HepG2 (cell line): ENCODE results near the gene RPS6KA2. TPM values are rescaled to one million over a fixed set of nuclear protein-coding genes. Genes with fewer than 3 reads are reported as not detected.

Experiments used
- ATAC-seq: fragments of 200-7000 bp; cut with Tn5 transposase; 3 replicates; pipeline ENCODE4 v1.9.1; 2020; ENCODE audit warnings: mild to moderate bottlenecking, moderate library complexity
- BruUV-seq: library from RNA; stranded (reverse); fragments of 400-500 nt; replicated peaks from 2 replicates; lab custom pipeline; 2021; lab: Mats Ljungman, UMichigan
- CTCF ChIA-PET: fragments of 300-600 bp; formaldehyde crosslinking; extraction: SDS; loops from one replicate; lab custom pipeline; 2021; ENCODE audit warnings: low total read pairs, inconsistent platforms, low intra/inter-chr PET ratio; lab: Yijun Ruan, JAX
- POLR2A ChIA-PET: fragments of 350-600 bp; sonication (Branson Sonifier 250); formaldehyde crosslinking; loops from one replicate; lab custom pipeline; 2020; ENCODE audit warnings: antibody characterized with exemption, inconsistent platforms; lab: Yijun Ruan, JAX
- DNase-seq: peaks from one replicate; pipeline ENCODE4 v3.0.0-alpha.2; 2015; ENCODE audit warnings: low spot score
- FAIRE-seq: peaks from 3 replicates; lab custom pipeline; 2011; peaks lifted over from hg19 to GRCh38; lab: Jason Lieb, UNC
- H2AFZ ChIP-seq: one replicate; pipeline ENCODE4 v1.6.1; 2011; ENCODE audit warnings: low read length, inconsistent platforms
- H3K27ac ChIP-seq: fragments of 300-600 bp; 3 replicates; pipeline ENCODE4 v1.8.0; 2011; ENCODE audit warnings: mixed run types, mild to moderate bottlenecking, mixed read lengths, low read length, inconsistent platforms; ENCODE audit not compliant: insufficient read depth; ENCODE audit errors: extremely low read length
- H3K27me3 ChIP-seq, 2 experiments: fragments of 200-600 bp in 1 of 2; 2 replicates in 1 of 2; 3 replicates in 1 of 2; pipeline versions ENCODE4 v1.6.0 to v1.8.0; 2011; ENCODE audit warnings: low read length in 2 of 2, mild to moderate bottlenecking in 2 of 2, moderate library complexity in 2 of 2, inconsistent platforms in 1 of 2; ENCODE audit not compliant: insufficient read depth in 2 of 2, control insufficient read depth in 1 of 2
- H3K36me3 ChIP-seq, 2 experiments: fragments of 200-600 bp in 1 of 2; replicated peaks in 1 of 2; 2 replicates in 1 of 2; 3 replicates in 1 of 2; pipeline versions ENCODE4 v1.5.1 to v1.8.0; 2011; ENCODE audit warnings: low read length in 2 of 2, inconsistent platforms in 1 of 2; ENCODE audit not compliant: insufficient read depth in 2 of 2, control insufficient read depth in 1 of 2
- H3K4me1 ChIP-seq: 2 replicates; pipeline ENCODE4 v1.5.1; 2012; ENCODE audit warnings: low read length, inconsistent platforms; ENCODE audit not compliant: insufficient read depth
- H3K4me2 ChIP-seq: 2 replicates; pipeline ENCODE4 v1.6.0; 2011; ENCODE audit warnings: low read depth, low read length, inconsistent platforms
- H3K4me3 ChIP-seq, 3 experiments: fragments of 200-600 bp in 1 of 3; sonication (generic), shearing (Covaris generic) in 1 of 3; replicated peaks in 1 of 3; 2 replicates each; pipeline ENCODE4 v1.5.1; 2011 to 2016; ENCODE audit warnings: low read length in 3 of 3, inconsistent platforms in 2 of 3, low read depth in 2 of 3, mild to moderate bottlenecking in 2 of 3, control low read depth in 1 of 3, mixed read lengths in 1 of 3; ENCODE audit not compliant: insufficient read depth in 1 of 3
- H3K79me2 ChIP-seq: one replicate; pipeline ENCODE4 v1.6.1; 2011; ENCODE audit warnings: low read length, inconsistent platforms; ENCODE audit not compliant: insufficient read depth
- H3K9ac ChIP-seq: 2 replicates; pipeline ENCODE4 v1.6.0; 2011; ENCODE audit warnings: mild to moderate bottlenecking, low read depth, low read length, inconsistent platforms; ENCODE audit not compliant: insufficient read depth
- H3K9me3 ChIP-seq: 2 replicates; pipeline ENCODE4 v1.5.1; 2012; ENCODE audit warnings: mild to moderate bottlenecking, low read length
- H4K20me1 ChIP-seq: 2 replicates; pipeline ENCODE4 v1.6.0; 2011; ENCODE audit warnings: inconsistent platforms, mild to moderate bottlenecking, low read length, moderate library complexity; ENCODE audit not compliant: insufficient read depth
- CC2D1A ChIP-seq: sonication (generic); formaldehyde crosslinking; IDR thresholded peaks from 2 replicates; pipeline ENCODE4 v1.8.1; 2023; ENCODE audit warnings: mild to moderate bottlenecking, missing genetic modification reagents
- CSRNP2 ChIP-seq: sonication (generic); formaldehyde crosslinking; conservative IDR thresholded peaks from 2 replicates; pipeline ENCODE4 v1.8.0; 2022; ENCODE audit warnings: low read depth, missing genetic modification reagents
- DMTF1 ChIP-seq: sonication (generic); formaldehyde crosslinking; IDR thresholded peaks from 2 replicates; pipeline ENCODE4 v1.4.0; 2020; ENCODE audit warnings: mild to moderate bottlenecking, missing genetic modification reagents
- DNMT3B ChIP-seq: conservative IDR thresholded peaks from 2 replicates; pipeline ENCODE4 v1.6.1; 2016; ENCODE audit warnings: missing biosample characterization, control low read depth
- JUN ChIP-seq: sonication (generic); formaldehyde crosslinking; IDR thresholded peaks from 2 replicates; pipeline ENCODE4 v1.4.0; 2020; ENCODE audit warnings: mild to moderate bottlenecking, missing genetic modification reagents
- MZF1 ChIP-seq: sonication (generic); formaldehyde crosslinking; IDR thresholded peaks from 2 replicates; pipeline ENCODE4 v1.8.1; 2023; ENCODE audit warnings: mild to moderate bottlenecking, missing genetic modification reagents, borderline replicate concordance
- PAWR ChIP-seq: sonication (generic); formaldehyde crosslinking; IDR thresholded peaks from 2 replicates; pipeline ENCODE4 v1.4.0; 2020; ENCODE audit warnings: missing genetic modification reagents, mild to moderate bottlenecking, borderline replicate concordance
- REPIN1 ChIP-seq: sonication (generic); formaldehyde crosslinking; IDR thresholded peaks from 2 replicates; pipeline ENCODE4 v1.8.0; 2022; ENCODE audit warnings: missing genetic modification reagents, low read depth, mild to moderate bottlenecking, borderline replicate concordance
- THAP11 ChIP-seq: IDR thresholded peaks from 2 replicates; pipeline ENCODE4 v1.6.1; 2016; ENCODE audit warnings: missing biosample characterization, missing genetic modification reagents
- ZBTB21 ChIP-seq: sonication (generic); formaldehyde crosslinking; IDR thresholded peaks from 2 replicates; pipeline ENCODE4 v1.4.0; 2020; ENCODE audit warnings: missing genetic modification reagents
- ZFP36L1 ChIP-seq: sonication (generic); formaldehyde crosslinking; IDR thresholded peaks from 2 replicates; pipeline ENCODE4 v1.8.0; 2022; ENCODE audit warnings: mild to moderate bottlenecking, missing genetic modification reagents, moderate library complexity
- ZFP82 ChIP-seq: sonication (generic); formaldehyde crosslinking; IDR thresholded peaks from 2 replicates; pipeline ENCODE4 v1.5.1; 2020; ENCODE audit warnings: mild to moderate bottlenecking, missing genetic modification reagents, borderline replicate concordance
- ZNF768 ChIP-seq: sonication (generic); formaldehyde crosslinking; IDR thresholded peaks from 2 replicates; pipeline ENCODE4 v1.4.0; 2020; ENCODE audit warnings: missing genetic modification reagents
- ZSCAN5A ChIP-seq: sonication (generic); formaldehyde crosslinking; IDR thresholded peaks from 2 replicates; pipeline ENCODE4 v1.8.0; 2022; ENCODE audit warnings: mild to moderate bottlenecking, missing genetic modification reagents, borderline replicate concordance
- WGBS: methylation state at CpG from one replicate; pipeline ENCODE4 v1.1.6; 2017; ENCODE audit warnings: low lambda C conversion rate; 5-methylcytosine and 5-hydroxymethylcytosine counted together
- in situ Hi-C: cut with HindIII; loops from 2 replicates; pipeline ENCODE4 v1.10.0; 2017; ENCODE audit warnings: low pct_unique_long_range_greater_than_20kb; ENCODE audit not compliant: extremely low pct_ligation_motif_present
- intact Hi-C: fragments of 100-400 bp; cut with micrococcal nuclease; formaldehyde crosslinking; loops from one replicate; pipeline ENCODE4 v1.10.0; 2022; ENCODE audit not compliant: unreplicated experiment
- polyA plus RNA-seq, 8 experiments: library from polyadenylated mRNA; depleted of rRNA in 3 of 8; stranded (reverse) in 7 of 8; unstranded in 1 of 8; fragments of >200 nt; fragmentation: Illumina TruSeq in 4 of 8; extraction: Trizol in 4 of 8; gene quantifications; 2 replicates each; pipeline versions ENCODE4 v1.2.1 to v1.2.3, GENCODE V29; 2011 to 2016; ENCODE audit warnings: low read depth in 4 of 8, missing spikeins in 1 of 8, mixed read lengths in 1 of 8; ENCODE audit not compliant: insufficient read depth in 1 of 8
- total RNA-seq, 5 experiments: library from RNA; depleted of rRNA; stranded (reverse); fragments of >200 nt; fragmentation: Illumina TruSeq; extraction: Trizol; gene quantifications; 2 replicates each; pipeline ENCODE4 v1.2.3, GENCODE V29; 2016; ENCODE audit warnings: low read depth in 1 of 5

The RPS6KA2 gene
- total and polyA plus RNA-seq, 2 of the 13 experiments (the other 11 are each of a cell fraction or from before 2014, with no cell fraction given): 0.22 to 0.38 TPM

- Histone ChIP-seq H2AFZ (no peak overlapping the region), H3K36me3 (no peaks in the 10 kb centered on the region), H3K9me3 (no peaks in the 10 kb centered on the region), H3K27ac (no peak overlapping the region), H3K4me2 (no peak overlapping the region), H3K79me2 (no peaks in the 10 kb centered on the region), H3K4me1 (no peaks in the 10 kb centered on the region), H4K20me1 (peaks cover 4% of the 10 kb centered on the region; the same call in 1 of the 2 replicates), H3K9ac (no peak overlapping the region), H3K4me3 (no peak overlapping the region), H3K27me3 (peaks cover 20 to 95% of the 10 kb centered on the region in 2 experiments)
- BruUV-seq: no TSS peak
- WGBS: 13% methylated on average over 11 of the region's 12 CpGs
- in situ Hi-C loops (no loop called here), intact Hi-C loops (no loop called here)
- POLR2A ChIA-PET: no interaction called here
- FAIRE-seq (no peak), ATAC-seq (no peak), DNase-seq (no peak)
- CTCF ChIA-PET: no interaction called here
- TF ChIP-seq DMTF1 (no peak), MZF1 (CRISPR knock-in tag) (no peak), PAWR (CRISPR knock-in tag) (no peak), REPIN1 (no peak), CSRNP2 (CRISPR knock-in tag) (no peak), THAP11 (no peak), CC2D1A (CRISPR knock-in tag) (no peak), ZNF768 (CRISPR knock-in tag) (no peak), JUN (CRISPR knock-in tag) (no peak), ZFP82 (CRISPR knock-in tag) (no peak), ZBTB21 (no peak), ZFP36L1 (no peak), ZSCAN5A (CRISPR knock-in tag) (no peak), DNMT3B (CRISPR knock-in tag) (no peak)
Measured at GRCh38 chr6:166503167-166503744, 123.8 kb downstream of the RPS6KA2 start.
